Endothelial cell of umbilical vein (primary cell): ENCODE data around the gene GTPBP3. TPM values are rescaled to one million over a fixed set of nuclear protein-coding genes. Genes with fewer than 3 reads are reported as not detected.
A peak's percentile ranks its signal among the peaks of the same experiment; 100 is the strongest.

Experiments used
- BruUV-seq: library from RNA; stranded (reverse); fragments of 400-500 nt; replicated peaks from 2 replicates; lab custom pipeline; 2021; lab: Mats Ljungman, UMichigan
- CTCF ChIA-PET: fragments of 300-600, 350-600 bp; sonication (Branson Sonifier 250); formaldehyde crosslinking; loops from one replicate; lab custom pipeline; 2021; ENCODE audit warnings: antibody characterized with exemption, inconsistent platforms; lab: Charles Lee
- POLR2A ChIA-PET: fragments of 300-600, 350-600 bp; sonication (Branson Sonifier 250); formaldehyde crosslinking; loops from one replicate; lab custom pipeline; 2021; ENCODE audit warnings: antibody characterized with exemption, inconsistent platforms; lab: Charles Lee
- DNase-seq: peaks from one replicate; pipeline ENCODE4 v3.0.0-alpha.2; 2011; ENCODE audit warnings: low read depth, low spot score
- FAIRE-seq: peaks from 2 replicates; lab custom pipeline; 2011; peaks lifted over from hg19 to GRCh38; lab: Jason Lieb, UNC
- H2AFZ ChIP-seq: 2 replicates; pipeline ENCODE4 v1.6.0; 2012; ENCODE audit warnings: low read depth, low read length, control low read depth, inconsistent platforms
- H3K27ac ChIP-seq: 2 replicates; pipeline ENCODE4 v1.5.1; 2011; ENCODE audit warnings: low read depth, mild to moderate bottlenecking, control low read depth, low read length, moderate library complexity; ENCODE audit not compliant: insufficient read depth
- H3K27me3 ChIP-seq, 2 experiments: 2 replicates each; pipeline versions ENCODE4 v1.6.0 to v1.6.1; 2011; ENCODE audit warnings: low read length in 2 of 2, mixed read lengths in 1 of 2; ENCODE audit not compliant: control insufficient read depth in 2 of 2, insufficient read depth in 2 of 2
- H3K36me3 ChIP-seq, 2 experiments: 2 replicates in 1 of 2; 3 replicates in 1 of 2; pipeline ENCODE4 v1.5.1; 2011; ENCODE audit warnings: low read length in 2 of 2, mild to moderate bottlenecking in 1 of 2, moderate library complexity in 1 of 2; ENCODE audit not compliant: control insufficient read depth in 2 of 2, insufficient read depth in 2 of 2; ENCODE audit errors: extremely low read depth in 1 of 2
- H3K4me1 ChIP-seq: 3 replicates; pipeline ENCODE4 v1.5.1; 2011; ENCODE audit warnings: mild to moderate bottlenecking, low read length; ENCODE audit not compliant: control insufficient read depth, insufficient read depth; ENCODE audit errors: extremely low read depth
- H3K4me2 ChIP-seq: 2 replicates; pipeline ENCODE4 v1.6.1; 2011; ENCODE audit warnings: low read length, control low read depth, mixed read lengths; ENCODE audit not compliant: insufficient read depth
- H3K4me3 ChIP-seq, 3 experiments: fragments of 200-600 bp in 1 of 3; sonication (generic), shearing (Covaris generic) in 1 of 3; replicated peaks in 1 of 3; 2 replicates each; pipeline ENCODE4 v1.5.1; 2011 to 2016; ENCODE audit warnings: control low read depth in 3 of 3, low read length in 3 of 3, mild to moderate bottlenecking in 2 of 3, inconsistent platforms in 1 of 3, low read depth in 1 of 3, moderate library complexity in 1 of 3; ENCODE audit not compliant: insufficient read depth in 1 of 3
- H3K79me2 ChIP-seq: 2 replicates; pipeline ENCODE4 v1.6.0; 2012; ENCODE audit warnings: low read length, inconsistent platforms; ENCODE audit not compliant: control insufficient read depth, insufficient read depth
- H3K9ac ChIP-seq: replicated peaks from 2 replicates; pipeline ENCODE3; 2011; ENCODE audit warnings: low read length, control low read depth; ENCODE audit not compliant: insufficient read depth; ENCODE audit errors: extremely low read depth
- H3K9me1 ChIP-seq: replicated peaks from 3 replicates; pipeline ENCODE4 v1.6.0; 2011; ENCODE audit warnings: mild to moderate bottlenecking, low read length; ENCODE audit not compliant: control insufficient read depth, insufficient read depth; ENCODE audit errors: extremely low read depth
- H3K9me3 ChIP-seq: replicated peaks from 2 replicates; pipeline ENCODE4 v1.5.1; 2012; ENCODE audit warnings: low read length, inconsistent platforms; ENCODE audit not compliant: control insufficient read depth, insufficient read depth
- H4K20me1 ChIP-seq: replicated peaks from 2 replicates; pipeline ENCODE3; 2011; ENCODE audit warnings: mild to moderate bottlenecking, low read length; ENCODE audit not compliant: control insufficient read depth, insufficient read depth; ENCODE audit errors: extremely low read depth
- CTCF ChIP-seq, 2 donors: IDR thresholded peaks; 1 replicate in 1 of 2; 2 replicates in 1 of 2; pipeline ENCODE4 v1.5.1; 2011; ENCODE audit warnings: low read length in 2 of 2, mild to moderate bottlenecking in 2 of 2, moderate library complexity in 2 of 2, control low read depth in 1 of 2, inconsistent platforms in 1 of 2, low read depth in 1 of 2; ENCODE audit not compliant: insufficient read depth in 1 of 2; ENCODE audit errors: extremely low read depth in 1 of 2
- EZH2 ChIP-seq: IDR thresholded peaks from 2 replicates; pipeline ENCODE4 v1.6.1; 2012; ENCODE audit warnings: borderline replicate concordance, low read depth, mild to moderate bottlenecking, moderate library complexity, low read length, inconsistent platforms; ENCODE audit not compliant: severe bottlenecking
- FOS ChIP-seq: IDR thresholded peaks from 2 replicates; pipeline ENCODE4 v1.6.1; 2011; ENCODE audit warnings: mild to moderate bottlenecking, low read length, moderate library complexity, borderline replicate concordance; ENCODE audit not compliant: insufficient read depth
- GATA2 ChIP-seq: IDR thresholded peaks from 2 replicates; pipeline ENCODE4 v1.7.0; 2011; ENCODE audit warnings: low read depth, mild to moderate bottlenecking, moderate library complexity, mixed read lengths, low read length; ENCODE audit not compliant: insufficient read length, insufficient read depth
- JUN ChIP-seq: IDR thresholded peaks from 2 replicates; pipeline ENCODE4 v1.6.1; 2011; ENCODE audit warnings: borderline replicate concordance, low read depth; ENCODE audit not compliant: insufficient read length, insufficient read depth
- MAX ChIP-seq: IDR thresholded peaks from 2 replicates; pipeline ENCODE4 v1.6.1; 2011; ENCODE audit not compliant: insufficient read depth, insufficient read length
- MYC ChIP-seq: IDR thresholded peaks from one replicate; pipeline ENCODE4 v1.6.1; 2011; ENCODE audit warnings: mild to moderate bottlenecking, low read depth, low read length
- POLR2A ChIP-seq: IDR thresholded peaks from 2 replicates; pipeline ENCODE4 v1.6.1; 2012; ENCODE audit warnings: low read depth, mild to moderate bottlenecking, control low read depth, low read length
- POLR2AphosphoS5 ChIP-seq: IDR thresholded peaks from 2 replicates; pipeline ENCODE4 v1.6.1; 2012; ENCODE audit warnings: low read depth, mild to moderate bottlenecking, control low read depth, low read length, moderate library complexity; ENCODE audit not compliant: insufficient read depth
- dilution Hi-C: fragments of 300-500 bp; cut with MboI; formaldehyde crosslinking; loops from one replicate; pipeline ENCODE4 v1.15.0; 2019; ENCODE audit warnings: low sequenced_read_pairs; ENCODE audit not compliant: extremely low pct_ligation_motif_present
- intact Hi-C: fragments of 100-400 bp; cut with micrococcal nuclease; formaldehyde crosslinking; loops from one replicate; pipeline ENCODE4 v1.10.0; 2022
- polyA plus RNA-seq, 4 experiments: library from polyadenylated mRNA; depleted of rRNA in 3 of 4; stranded (reverse) in 3 of 4; unstranded in 1 of 4; fragments of >200 nt; gene quantifications; 2 replicates each; pipeline versions ENCODE4 v1.2.1 to v1.2.3, GENCODE V29; 2011 to 2012; ENCODE audit warnings: missing spikeins in 1 of 4
- total RNA-seq: library from RNA; stranded (reverse); gene quantifications from 2 replicates; pipeline ENCODE4 v1.2.3, GENCODE V29; 2021

GTPBP3 gene
- total and polyA plus RNA-seq, 2 donors (not counting 3 experiments of a cell fraction or from before 2014, with no cell fraction given): 12.7 to 34.7 TPM

DNA sequence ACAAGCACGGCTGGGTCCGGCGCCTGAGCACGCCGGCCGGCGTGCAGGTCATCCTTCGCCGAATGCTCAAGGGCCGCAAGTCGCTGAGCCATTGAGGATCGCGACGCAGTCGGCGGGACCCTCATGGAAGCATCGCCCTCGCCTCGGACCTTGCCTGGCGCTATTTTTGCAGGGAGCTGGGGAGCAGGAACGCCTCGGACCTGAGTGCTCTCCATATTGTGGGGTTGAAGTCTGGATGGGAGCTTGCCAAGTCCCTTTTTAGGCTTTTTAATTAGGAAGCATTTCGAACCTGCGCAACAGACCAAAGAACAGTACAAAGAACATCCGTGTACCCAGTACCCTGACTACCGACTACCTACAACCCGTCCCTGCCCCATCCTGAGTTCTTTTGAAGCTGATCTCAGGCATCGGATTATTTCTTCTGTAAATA, 31.1 kb upstream of the GTPBP3 start:
- H2AFZ ChIP-seq: peak overlapping the region; percentile 88
- POLR2A ChIA-PET: no interaction called here
- no peaks in the 10 kb centered on the region for H3K9me3 ChIP-seq
- no peaks in the 10 kb centered on the region for H4K20me1 ChIP-seq
- peak overlapping the region; percentile 44 to 72 (median 59) for H3K4me3 ChIP-seq
- H3K9me1 ChIP-seq: no peaks in the 10 kb centered on the region
- peak overlapping the region; percentile 67 for H3K9ac ChIP-seq
- CTCF ChIA-PET: no interaction called here
- dilution Hi-C loops (no loop called here), intact Hi-C loops (no loop called here)
- peak overlapping the region; percentile 47 for H3K27ac ChIP-seq
- no TSS peak for BruUV-seq
- H3K4me2 ChIP-seq: peak overlapping the region; percentile 81
- peaks cover 17% of the 10 kb centered on the region for H3K4me1 ChIP-seq
- H3K27me3 ChIP-seq: no peaks in the 10 kb centered on the region
- peaks cover 19% of the 10 kb centered on the region for H3K79me2 ChIP-seq
- DNase-seq (no peak), FAIRE-seq (peak; percentile 76)
- no peaks in the 10 kb centered on the region for H3K36me3 ChIP-seq
- TF ChIP-seq EZH2 (no peak), MYC (no peak)

- Histone ChIP-seq H3K27me3 (no peaks in the 10 kb centered on the region), H3K36me3 (peaks cover 0 to 6% of the 10 kb centered on the region in 2 experiments), H3K27ac (no peak overlapping the region), H3K4me3 (no peak overlapping the region), H3K9me3 (no peaks in the 10 kb centered on the region), H4K20me1 (no peaks in the 10 kb centered on the region), H3K9ac (no peak overlapping the region), H3K79me2 (peaks cover 34% of the 10 kb centered on the region), H3K4me1 (peaks cover 17% of the 10 kb centered on the region), H3K9me1 (no peaks in the 10 kb centered on the region), H3K4me2 (no peak overlapping the region), H2AFZ (no peak overlapping the region)
- TF ChIP-seq POLR2A (no peak), MYC (no peak), GATA2 (no peak), EZH2 (no peak), POLR2AphosphoS5 (no peak), CTCF (IDR thresholded peaks at IDR 0.05; ENCODE audit: extremely low read depth in 1 of 2, insufficient read depth in 1 of 2, low read depth in 1 of 2, low read length in 2 of 2) (no peak), JUN (no peak), MAX (no peak), FOS (no peak)
- intact Hi-C loops: no loop called here
- dilution Hi-C loops: no loop called here
- POLR2A ChIA-PET: no interaction called here
- FAIRE-seq (no peak), DNase-seq (no peak)
- CTCF ChIA-PET: interaction anchor here (2.1 kb wide), 1 partner anchor 78 kb away, joined by 11 read pairs; no protein-coding TSS in a partner anchor
- BruUV-seq: no TSS peak
These were observed 29.4 kb upstream of the GTPBP3 start for GRCh38 chr19:17307876-17308377.
